IMR-90 (cell line): ENCODE data around the gene MRPS16. TPM values are rescaled to one million over a fixed set of nuclear protein-coding genes. Genes with fewer than 3 reads are reported as not detected.
A peak's percentile ranks its signal among the peaks of the same experiment; 100 is the strongest.

Source experiments
- ATAC-seq: fragments of 200-7000 bp; cut with Tn5 transposase; 2 replicates; pipeline ENCODE4 v1.9.1; 2020; ENCODE audit warnings: low read depth, mild to moderate bottlenecking, moderate library complexity
- BruUV-seq: library from RNA; stranded (reverse); fragments of 400-500 nt; replicated peaks from 2 replicates; lab custom pipeline; 2021; lab: Mats Ljungman, UMichigan
- CTCF ChIA-PET: fragments of 300-600 bp; formaldehyde crosslinking; extraction: SDS; loops from one replicate; lab custom pipeline; 2021; ENCODE audit warnings: antibody characterized with exemption; lab: Yijun Ruan, JAX
- POLR2A ChIA-PET: fragments of 300-600 bp; sonication (Branson Sonifier 250); formaldehyde crosslinking; loops from one replicate; lab custom pipeline; 2022; ENCODE audit warnings: antibody characterized with exemption; ENCODE audit not compliant: unreplicated experiment; lab: Charles Lee
- DNase-seq: peaks from one replicate; pipeline ENCODE4 v3.0.0; 2013
- H2AFZ ChIP-seq: replicated peaks from 2 replicates; pipeline ENCODE3; 2013; ENCODE audit warnings: low read length, mild to moderate bottlenecking; ENCODE audit not compliant: poor library complexity
- H2AK5ac ChIP-seq: 2 replicates; pipeline ENCODE4 v1.6.1; 2013; ENCODE audit warnings: low read depth, low read length, inconsistent platforms
- H2AK9ac ChIP-seq: replicated peaks from 2 replicates; pipeline ENCODE3; 2013; ENCODE audit warnings: mild to moderate bottlenecking, low read depth, low read length, moderate library complexity; ENCODE audit not compliant: poor library complexity
- H2BK120ac ChIP-seq: 2 replicates; pipeline ENCODE4 v1.6.1; 2013; ENCODE audit warnings: low read depth, low read length, inconsistent platforms
- H2BK15ac ChIP-seq: 3 replicates; pipeline ENCODE4 v1.6.1; 2013; ENCODE audit warnings: low read depth, low read length, inconsistent platforms
- H2BK20ac ChIP-seq: 2 replicates; pipeline ENCODE4 v1.6.1; 2013; ENCODE audit warnings: low read depth, mild to moderate bottlenecking, inconsistent platforms, low read length, moderate library complexity
- H2BK5ac ChIP-seq: 2 replicates; pipeline ENCODE4 v1.6.1; 2013; ENCODE audit warnings: mild to moderate bottlenecking, low read depth, low read length, inconsistent platforms; ENCODE audit not compliant: poor library complexity, severe bottlenecking
- H3K14ac ChIP-seq: replicated peaks from 2 replicates; pipeline ENCODE4 v1.6.1; 2013; ENCODE audit warnings: low read depth, low read length, inconsistent platforms
- H3K18ac ChIP-seq: 2 replicates; pipeline ENCODE4 v1.6.1; 2013; ENCODE audit warnings: low read depth, low read length, control low read depth
- H3K23ac ChIP-seq: 2 replicates; pipeline ENCODE4 v1.6.1; 2013; ENCODE audit warnings: low read depth, low read length, inconsistent platforms
- H3K27ac ChIP-seq: 2 replicates; pipeline ENCODE4 v1.5.1; 2013; ENCODE audit warnings: mild to moderate bottlenecking, control low read depth, low read length; ENCODE audit not compliant: insufficient read depth
- H3K27me3 ChIP-seq: 2 replicates; pipeline ENCODE4 v1.6.1; 2013; ENCODE audit warnings: low read length; ENCODE audit not compliant: control insufficient read depth, insufficient read depth
- H3K36me3 ChIP-seq: 2 replicates; pipeline ENCODE4 v1.6.1; 2013; ENCODE audit warnings: low read length, mixed read lengths; ENCODE audit not compliant: control insufficient read depth, insufficient read depth
- H3K4ac ChIP-seq: 2 replicates; pipeline ENCODE4 v1.6.1; 2013; ENCODE audit warnings: low read depth, low read length, inconsistent platforms
- H3K4me1 ChIP-seq: 2 replicates; pipeline ENCODE4 v1.6.1; 2013; ENCODE audit warnings: low read length, mixed read lengths; ENCODE audit not compliant: control insufficient read depth, insufficient read depth
- H3K4me2 ChIP-seq: 2 replicates; pipeline ENCODE4 v1.6.1; 2013; ENCODE audit warnings: low read depth, mild to moderate bottlenecking, control low read depth, low read length, moderate library complexity
- H3K4me3 ChIP-seq: 2 replicates; pipeline ENCODE4 v1.5.1; 2013; ENCODE audit warnings: low read depth, mild to moderate bottlenecking, control low read depth, low read length, moderate library complexity; ENCODE audit not compliant: insufficient read depth
- H3K56ac ChIP-seq: 2 replicates; pipeline ENCODE4 v1.6.1; 2013; ENCODE audit warnings: low read length, inconsistent platforms; ENCODE audit not compliant: insufficient read depth; ENCODE audit errors: extremely low read depth
- H3K79me1 ChIP-seq, 2 experiments: 2 replicates each; pipeline ENCODE4 v1.6.1; 2013; ENCODE audit warnings: low read length in 2 of 2, inconsistent platforms in 1 of 2, low read depth in 1 of 2
- H3K9ac ChIP-seq: 2 replicates; pipeline ENCODE4 v1.6.1; 2013; ENCODE audit warnings: low read depth, low read length, control low read depth
- H3K9me1 ChIP-seq: 2 replicates; pipeline ENCODE4 v1.6.1; 2013; ENCODE audit warnings: low read length, inconsistent platforms; ENCODE audit not compliant: insufficient read depth
- H3K9me3 ChIP-seq: 2 replicates; pipeline ENCODE4 v1.6.1; 2013; ENCODE audit warnings: low read length; ENCODE audit not compliant: control insufficient read depth, insufficient read depth
- H4K20me1 ChIP-seq: 2 replicates; pipeline ENCODE4 v1.6.1; 2013; ENCODE audit warnings: low read length, inconsistent platforms; ENCODE audit not compliant: insufficient read depth
- H4K5ac ChIP-seq: 2 replicates; pipeline ENCODE4 v1.6.1; 2013; ENCODE audit warnings: mild to moderate bottlenecking, low read depth, low read length, control low read depth
- H4K8ac ChIP-seq, 2 experiments: 2 replicates each; pipeline ENCODE4 v1.6.1; 2013; ENCODE audit warnings: low read depth in 2 of 2, low read length in 2 of 2, control low read depth in 1 of 2, inconsistent platforms in 1 of 2
- H4K91ac ChIP-seq: 2 replicates; pipeline ENCODE4 v1.6.1; 2013; ENCODE audit warnings: low read depth, low read length, inconsistent platforms; ENCODE audit not compliant: insufficient read depth
- ELK1 ChIP-seq: fragments of 150-350 bp; IDR thresholded peaks from 2 replicates; pipeline ENCODE4 v1.6.1; 2016; ENCODE audit warnings: low read depth, mild to moderate bottlenecking, low read length, moderate library complexity, borderline replicate concordance
- NFE2L2 ChIP-seq: fragments of 150-350 bp; IDR thresholded peaks from 2 replicates; pipeline ENCODE4 v1.6.1; 2016; ENCODE audit warnings: low read depth, mild to moderate bottlenecking, low read length
- RAD21 ChIP-seq: IDR thresholded peaks from 2 replicates; pipeline ENCODE4 v1.6.1; 2012; ENCODE audit warnings: low read length, improper control_type of control experiment
- WGBS, 2 experiments: methylation state at CpG; one replicate each; pipeline versions ENCODE4 v1.1.5 to v1.1.7; 2013; ENCODE audit warnings: missing lambda C conversion rate in 2 of 2; ENCODE audit not compliant: insufficient read length in 1 of 2; ENCODE audit errors: extremely low coverage in 2 of 2; 5-methylcytosine and 5-hydroxymethylcytosine counted together
- dilution Hi-C: fragments of 300-500 bp; cut with HindIII; formaldehyde crosslinking; loops from one replicate; pipeline ENCODE4 v1.14.3; 2018; ENCODE audit warnings: low sequenced_read_pairs; ENCODE audit not compliant: unreplicated experiment
- in situ Hi-C: fragments of 300-500 bp; cut with MboI; formaldehyde crosslinking; loops from 3 replicates; pipeline ENCODE4 v1.14.3; 2019; ENCODE audit warnings: low sequenced_read_pairs, inconsistent platforms, mixed read lengths
- intact Hi-C: fragments of 100-400 bp; cut with micrococcal nuclease; formaldehyde crosslinking; loops from 2 replicates; pipeline ENCODE4 v1.10.0; 2022
- polyA plus RNA-seq, 3 experiments: library from polyadenylated mRNA; depleted of rRNA; stranded (reverse); fragments of >200 nt; gene quantifications; 2 replicates each; pipeline ENCODE4 v1.2.3, GENCODE V29; 2012; ENCODE audit warnings: low replicate concordance in 1 of 3
- total RNA-seq: library from RNA; depleted of rRNA; stranded (reverse); fragments of >200 nt; gene quantifications from 2 replicates; pipeline ENCODE4 v1.2.3, GENCODE V29; 2012

MRPS16 gene
- total and polyA plus RNA-seq, 2 of the 4 experiments (the other 2 are of a cell fraction), result 45.3 to 62.4 TPM

DNA sequence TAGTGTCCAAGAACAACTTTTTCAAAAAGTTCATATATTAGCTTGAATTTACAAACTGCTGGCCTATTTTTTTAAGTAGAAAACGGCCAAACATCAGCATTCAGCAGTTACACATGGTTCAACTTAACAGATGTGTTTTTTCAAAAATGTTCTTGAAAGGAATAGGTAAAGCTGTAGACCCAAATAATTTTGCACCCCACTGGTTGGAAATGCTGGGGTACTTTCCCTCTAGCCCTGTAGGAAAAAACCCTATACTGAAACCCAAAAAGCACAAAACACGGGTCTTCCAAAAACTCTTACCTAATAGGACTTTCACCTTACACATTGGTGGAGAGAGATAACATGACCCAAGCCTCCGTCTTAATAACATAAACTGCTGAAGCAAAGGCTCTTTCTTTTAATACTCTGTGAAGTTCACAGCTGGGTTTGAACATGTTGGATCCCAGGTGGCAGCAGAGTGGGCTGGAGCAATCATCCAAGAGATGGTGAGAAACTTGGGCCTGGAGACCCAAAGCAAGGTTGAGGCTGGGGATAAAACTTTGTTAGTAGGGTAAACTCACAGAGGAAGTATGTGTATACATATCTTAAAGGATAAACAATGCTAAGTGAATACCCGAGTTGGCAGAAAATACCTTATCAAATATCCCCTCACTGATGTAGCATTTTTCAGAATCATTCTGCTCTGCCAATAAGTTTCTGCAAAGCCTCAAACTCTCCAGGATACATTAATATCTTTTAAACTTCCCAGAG is 4.8 kb downstream of the MRPS16 start:
- DNase-seq, result peak; percentile 33
- Histone ChIP-seq H2AFZ (peak overlapping the region; percentile 88), H4K91ac (peak overlapping the region; percentile 30; the same call in 1 of the 2 replicates), H3K9me1 (peaks cover 3% of the 10 kb centered on the region; the same call in 1 of the 2 replicates), H3K4ac (peak overlapping the region; percentile 68; the same call in 1 of the 2 replicates), H2BK5ac (peak overlapping the region; percentile 63), H3K36me3 (peaks cover 18% of the 10 kb centered on the region), H3K4me2 (peak overlapping the region; percentile 67), H4K5ac (peak overlapping the region; percentile 36), H3K18ac (no peak overlapping the region), H3K27ac (peak overlapping the region; percentile 57), H3K14ac (peak overlapping the region; percentile 39), H3K4me3 (peak overlapping the region; percentile 88), H2BK20ac (no peak overlapping the region), H3K9me3 (no peaks in the 10 kb centered on the region), H2AK5ac (0 out of 2 replicates have a peak overlapping the region, but pooled peaks have one; percentile 31), H3K56ac (peak overlapping the region; percentile 79), H3K79me1 (peaks cover 21 to 50% of the 10 kb centered on the region in 2 experiments), H3K4me1 (peaks cover 10% of the 10 kb centered on the region), H2BK120ac (no peak overlapping the region), H3K27me3 (no peaks in the 10 kb centered on the region), H2AK9ac (no peak overlapping the region), H3K9ac (peak overlapping the region; percentile 79), H3K23ac (0 out of 2 replicates have a peak overlapping the region, but pooled peaks have one; percentile 17), H4K20me1 (no peaks in the 10 kb centered on the region), H4K8ac (peak overlapping the region; percentile 85 to 95), H2BK15ac (no peak overlapping the region)
- dilution Hi-C loops, result no loop called here
- TSS peak; percentile 73 for BruUV-seq
- POLR2A ChIA-PET, result no interaction called here
- in situ Hi-C loops, result no loop called here
- no CpG with 5 or more reads among the region's 4 CpGs for WGBS, 2 experiments
- ATAC-seq, result no peak
- intact Hi-C loops, result no loop called here
- TF ChIP-seq ELK1 (no peak), NFE2L2 (no peak), RAD21 (no peak)
- CTCF ChIA-PET, result interaction anchor here (1.2 kb wide), 1 partner anchor 18 kb away, joined by 3 read pairs; no protein-coding TSS in a partner anchor
